Astrocyte (in vitro differentiated cells and primary cell): Measurements from ENCODE around the gene DLGAP3.

Source experiments
- CTCF ChIP-seq: IDR thresholded peaks from 2 replicates; pipeline ENCODE4 v1.5.1; 2011; ENCODE audit warnings: low read depth, mild to moderate bottlenecking, inconsistent platforms, low read length, moderate library complexity; ENCODE audit not compliant: insufficient read depth
- EZH2 ChIP-seq: IDR thresholded peaks from 2 replicates; pipeline ENCODE4 v1.6.1; 2012; ENCODE audit warnings: mild to moderate bottlenecking, low read length, inconsistent platforms; ENCODE audit not compliant: insufficient read depth

DNA sequence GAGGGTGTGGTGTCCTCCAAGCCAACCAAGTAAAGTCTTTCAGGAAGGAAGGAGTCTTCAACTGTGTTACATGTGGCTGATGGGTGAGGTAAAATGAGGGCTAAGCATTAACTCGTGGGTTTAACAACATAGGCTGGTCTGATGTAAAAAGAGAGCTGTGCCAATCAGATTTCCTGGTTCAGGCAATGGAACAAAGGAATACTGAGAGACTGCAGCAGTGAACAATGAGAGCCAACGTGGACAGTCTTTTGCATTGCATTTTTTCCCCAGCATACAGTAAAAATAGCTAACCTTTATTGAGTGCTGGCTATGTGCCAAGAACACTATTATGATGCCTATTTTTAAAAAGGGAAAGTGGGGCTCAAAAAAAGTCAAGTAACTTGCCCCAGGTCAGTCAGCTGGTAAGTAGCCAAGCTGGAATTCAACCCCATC lies 31.1 kb downstream of the DLGAP3 start:
- TF ChIP-seq CTCF: no peak
- no peak for TF ChIP-seq EZH2
